ENCODE results near the gene ZDHHC8.

The ZDHHC8 gene

GRCh38 chr22:20172141-20172613, 40.6 kb downstream of the ZDHHC8 start:
- no peak overlapping the region for H3K4me3 ChIP-seq (ENCODE audit: low read length)
- TF ChIP-seq CTCF (IDR thresholded peaks at IDR 0.05; ENCODE audit: insufficient read depth, low read depth, low read length, missing control alignments) = no peak
- DNase-seq (ENCODE audit: low read depth) = no peak

DNA sequence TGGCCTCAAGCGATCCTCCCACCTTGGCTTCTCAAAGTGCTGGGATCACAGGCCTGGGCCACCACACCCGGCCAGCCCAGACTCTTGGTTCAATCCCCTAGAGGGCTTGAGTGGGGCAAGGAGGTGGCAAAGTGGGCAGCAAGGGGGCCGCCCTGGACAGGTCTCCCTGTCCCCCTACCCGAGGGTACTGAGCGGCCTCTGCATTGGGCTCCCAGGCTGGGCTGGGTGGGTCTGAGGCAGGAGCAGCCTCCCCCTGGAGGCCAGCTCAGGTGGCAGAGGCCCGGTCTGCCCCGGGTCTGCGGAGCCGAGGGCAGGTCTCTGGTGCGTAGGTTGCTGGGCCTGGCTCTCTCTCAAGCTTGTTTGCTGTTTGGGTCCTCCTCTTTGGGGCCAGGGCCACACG, 41.6 kb downstream of the ZDHHC8 start:
- H3K4me3 ChIP-seq (ENCODE audit: low read length) = no peak overlapping the region
- TF ChIP-seq CTCF (IDR thresholded peaks at IDR 0.05; ENCODE audit: insufficient read depth, low read depth, low read length, missing control alignments) = no peak
- no peak for DNase-seq (ENCODE audit: low read depth)

DNA sequence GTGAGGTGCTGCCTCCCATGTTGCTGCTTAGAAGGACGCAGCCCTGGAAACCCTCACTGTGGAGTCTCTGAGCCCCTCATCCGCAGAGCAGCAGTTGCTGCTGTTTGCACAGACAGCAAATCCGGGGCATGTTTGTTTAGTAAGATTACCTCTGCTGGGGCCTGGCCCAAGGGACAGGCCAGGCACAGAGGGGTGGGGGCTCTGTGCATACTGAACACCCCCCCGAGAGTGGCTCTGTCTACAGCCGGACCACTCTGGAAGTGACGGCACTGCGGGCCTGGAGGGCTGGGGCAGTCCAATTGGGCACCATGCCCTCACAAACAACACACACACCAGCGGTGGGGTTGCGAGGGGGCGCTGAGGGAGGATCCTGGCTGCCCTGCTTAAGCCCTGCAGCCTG, 42.2 kb downstream of the ZDHHC8 start:
- no peak for TF ChIP-seq CTCF (IDR thresholded peaks at IDR 0.05; ENCODE audit: insufficient read depth, low read depth, low read length, missing control alignments)
- H3K4me3 ChIP-seq (ENCODE audit: low read length) = no peak overlapping the region
- DNase-seq (ENCODE audit: low read depth) = no peak

- DNase-seq (ENCODE audit: low read depth) = no peak
- TF ChIP-seq CTCF (IDR thresholded peaks at IDR 0.05; ENCODE audit: insufficient read depth, low read depth, low read length, missing control alignments) = no peak
- H3K4me3 ChIP-seq (ENCODE audit: low read length) = no peak overlapping the region
These were observed 43.4 kb downstream of the ZDHHC8 start for GRCh38 chr22:20174785-20175596.

- H3K4me3 ChIP-seq (ENCODE audit: low read length) = no peak overlapping the region
- no peak for TF ChIP-seq CTCF (IDR thresholded peaks at IDR 0.05; ENCODE audit: insufficient read depth, low read depth, low read length, missing control alignments)
- DNase-seq (ENCODE audit: low read depth) = no peak
These were observed 43.9 kb downstream of the ZDHHC8 start for GRCh38 chr22:20175597-20175900.

GRCh38 chr22:20176421-20177085, 44.9 kb downstream of the ZDHHC8 start:
- no peak overlapping the region for H3K4me3 ChIP-seq (ENCODE audit: low read length)
- no peak for DNase-seq (ENCODE audit: low read depth)

More at GRCh38 chr22:20176421-20177085, 44.9 kb downstream of the ZDHHC8 start:
- TF ChIP-seq CTCF (IDR thresholded peaks at IDR 0.05; ENCODE audit: insufficient read depth, low read depth, low read length, missing control alignments) = no peak

Data from epithelial cell of esophagus (primary cell).